ENCODE measurements around the gene TIGIT. TPM values are rescaled to one million over a fixed set of nuclear protein-coding genes. Genes with fewer than 3 reads are reported as not detected.

TIGIT gene
- total and polyA plus RNA-seq, 4 donors, result 0.37 to 1.1 (median 0.52) TPM

GRCh38 chr3:114295946-114296345 is 2.1 kb downstream of the TIGIT start:
- Histone ChIP-seq H3K27ac (ENCODE audit: low read depth in 1 of 2, low read length in 1 of 2) (no peak overlapping the region), H3K4me1 (ENCODE audit: control insufficient read depth in 5 of 5, insufficient read depth in 5 of 5, low read length in 5 of 5) (no peaks in the 10 kb centered on the region), H3K9ac (ENCODE audit: insufficient read depth in 1 of 2, low read length in 2 of 2) (no peak overlapping the region), H3K4me3 (no peak overlapping the region), H3K9me3 (ENCODE audit: control insufficient read depth in 4 of 4, insufficient read depth in 3 of 4, low read length in 3 of 4) (no peaks in the 10 kb centered on the region), H3K27me3 (ENCODE audit: control insufficient read depth in 3 of 3, insufficient read depth in 3 of 3, low read length in 2 of 3) (no peaks in the 10 kb centered on the region), H3K36me3 (ENCODE audit: control insufficient read depth in 4 of 4, insufficient read depth in 4 of 4, low read length in 4 of 4) (no peaks in the 10 kb centered on the region)
- 85 to 90% methylated on average over 2 of the region's 2 CpGs for whole genome bisulfite sequencing, 2 donors
- TF ChIP-seq CTCF (IDR thresholded peaks at IDR 0.05; ENCODE audit: control extremely low read depth, extremely low read depth), result no peak
- DNase-seq, result no peak
- ATAC-seq (ENCODE audit: insufficient read depth, low FRiP score), result no peak

GRCh38 chr3:114299421-114299820 is 5.6 kb downstream of the TIGIT start:
- ATAC-seq (ENCODE audit: insufficient read depth, low FRiP score) (no peak), DNase-seq (peak in 2 of 3 donors; percentile 12 to 14)
- Histone ChIP-seq H3K9me3 (ENCODE audit: control insufficient read depth in 4 of 4, insufficient read depth in 3 of 4, low read length in 3 of 4) (no peaks in the 10 kb centered on the region), H3K36me3 (ENCODE audit: control insufficient read depth in 4 of 4, insufficient read depth in 4 of 4, low read length in 4 of 4) (no peaks in the 10 kb centered on the region), H3K9ac (ENCODE audit: insufficient read depth in 1 of 2, low read length in 2 of 2) (no peak overlapping the region), H3K27ac (ENCODE audit: low read depth in 1 of 2, low read length in 1 of 2) (no peak overlapping the region), H3K27me3 (ENCODE audit: control insufficient read depth in 3 of 3, insufficient read depth in 3 of 3, low read length in 2 of 3) (no peaks in the 10 kb centered on the region), H3K4me3 (no peak overlapping the region), H3K4me1 (ENCODE audit: control insufficient read depth in 5 of 5, insufficient read depth in 5 of 5, low read length in 5 of 5) (no peaks in the 10 kb centered on the region)
- WGBS, 2 donors, result 78 to 82% methylated on average over 13 of the region's 13 CpGs
- TF ChIP-seq CTCF (IDR thresholded peaks at IDR 0.05; ENCODE audit: control extremely low read depth, extremely low read depth), result no peak

- Histone ChIP-seq H3K9me3 (ENCODE audit: control insufficient read depth in 4 of 4, insufficient read depth in 3 of 4, low read length in 3 of 4) (no peaks in the 10 kb centered on the region), H3K4me1 (ENCODE audit: control insufficient read depth in 5 of 5, insufficient read depth in 5 of 5, low read length in 5 of 5) (no peaks in the 10 kb centered on the region), H3K27ac (ENCODE audit: low read depth in 1 of 2, low read length in 1 of 2) (no peak overlapping the region), H3K9ac (ENCODE audit: insufficient read depth in 1 of 2, low read length in 2 of 2) (no peak overlapping the region), H3K36me3 (ENCODE audit: control insufficient read depth in 4 of 4, insufficient read depth in 4 of 4, low read length in 4 of 4) (no peaks in the 10 kb centered on the region), H3K27me3 (ENCODE audit: control insufficient read depth in 3 of 3, insufficient read depth in 3 of 3, low read length in 2 of 3) (no peaks in the 10 kb centered on the region), H3K4me3 (no peak overlapping the region)
- no peak for DNase-seq
- ATAC-seq (ENCODE audit: insufficient read depth, low FRiP score), result no peak
- WGBS, 2 donors, result 93 to 96% methylated on average over 5 of the region's 5 CpGs
- no peak for TF ChIP-seq CTCF (IDR thresholded peaks at IDR 0.05; ENCODE audit: control extremely low read depth, extremely low read depth)
Observed at GRCh38 chr3:114299941-114300624, 6.3 kb downstream of the TIGIT start.
